Right lobe of liver (tissue), 4 donors: ENCODE measurements around the gene TUT4.

Experiments
- CTCF ChIP-seq, 4 donors: fragments of 200-600 bp in 3 of 4; fragments of 450-650 bp in 1 of 4; IDR thresholded peaks; one replicate each; pipeline versions ENCODE4 v1.5.1 to v1.8.0; 2016 to 2022; ENCODE audit warnings: antibody characterized with exemption in 4 of 4, mild to moderate bottlenecking in 2 of 4
- POLR2A ChIP-seq: fragments of 450-650 bp; IDR thresholded peaks from one replicate; pipeline ENCODE4 v1.6.1; 2017; ENCODE audit warnings: antibody characterized with exemption, mild to moderate bottlenecking
- donor health status: DM: no; HTN: no; CAD: no.
- donor health status: DM: no; HTN: no; CAD: no.
- donor health status: DM: no; HTN: yes; CAD: no.

- TF ChIP-seq CTCF (IDR thresholded peaks at IDR 0.05) (no peak), POLR2A (no peak)
Observed at GRCh38 chr1:52593495-52593894, 40.6 kb upstream of the TUT4 start.
